SKM-1 (cell line): Measurements from ENCODE around the gene SLC8B1.

Experiments used
- DNase-seq: peaks from one replicate; lab custom pipeline; 2025; ENCODE audit not compliant: unreplicated experiment; lab: John Stamatoyannopoulos, UW

SLC8B1 gene

GRCh38 chr12:113248842-113249435, 86.0 kb downstream of the SLC8B1 start:
- DNase-seq = no peak
